ENCODE measurements around the gene DNAJC28. TPM values are rescaled to one million over a fixed set of nuclear protein-coding genes. Genes with fewer than 3 reads are reported as not detected.
"Not testable (repeated sequence)": the region's sequence is repeated elsewhere in the genome, so short reads cannot be mapped to it uniquely, and the experiment has no call there.

DNAJC28 gene
- total RNA-seq, 1 donor from 2014 or later, result 2.7 TPM

- TF ChIP-seq CTCF (conservative IDR thresholded peaks at IDR 0.05), result no peak
- Mint-ChIP-seq H3K9me3 (no peaks in the 10 kb centered on the region), H3K4me3 (no peak overlapping the region), H3K36me3 (ENCODE audit: low read depth) (peaks cover 6% of the 10 kb centered on the region), H3K4me1 (no peaks in the 10 kb centered on the region), H3K27me3 (ENCODE audit: low read depth) (no peaks in the 10 kb centered on the region), H3K27ac (ENCODE audit: unreplicated experiment) (no peak overlapping the region)
- no peak for DNase-seq (ENCODE audit: low read depth, low spot score)
Measured at GRCh38 chr21:33455686-33456446, 35.6 kb downstream of the DNAJC28 start.

GRCh38 chr21:33452362-33452761 lies 39.2 kb downstream of the DNAJC28 start:
- DNase-seq (ENCODE audit: low read depth, low spot score), result no peak
- Mint-ChIP-seq H3K4me3 (no peak overlapping the region), H3K4me1 (no peaks in the 10 kb centered on the region), H3K36me3 (ENCODE audit: low read depth) (peaks cover 6% of the 10 kb centered on the region), H3K27ac (ENCODE audit: unreplicated experiment) (no peak overlapping the region), H3K27me3 (ENCODE audit: low read depth) (no peaks in the 10 kb centered on the region), H3K9me3 (no peaks in the 10 kb centered on the region)
- no peak for TF ChIP-seq CTCF (conservative IDR thresholded peaks at IDR 0.05)

GRCh38 chr21:33451634-33452071 lies 39.9 kb downstream of the DNAJC28 start:
- Mint-ChIP-seq H3K36me3 (ENCODE audit: low read depth) (peaks cover 6% of the 10 kb centered on the region), H3K27me3 (ENCODE audit: low read depth) (no peaks in the 10 kb centered on the region), H3K4me3 (no peak overlapping the region), H3K9me3 (no peaks in the 10 kb centered on the region), H3K4me1 (no peaks in the 10 kb centered on the region), H3K27ac (ENCODE audit: unreplicated experiment) (no peak overlapping the region)
- TF ChIP-seq CTCF (conservative IDR thresholded peaks at IDR 0.05), result no peak
- no peak for DNase-seq (ENCODE audit: low read depth, low spot score)

- peaks cover 6% of the 10 kb centered on the region for H3K36me3 Mint-ChIP-seq (ENCODE audit: low read depth)
- no peaks in the 10 kb centered on the region for H3K9me3 Mint-ChIP-seq
- H3K4me1 Mint-ChIP-seq, result no peaks in the 10 kb centered on the region
- H3K27me3 Mint-ChIP-seq (ENCODE audit: low read depth), result no peaks in the 10 kb centered on the region
- H3K27ac Mint-ChIP-seq (ENCODE audit: unreplicated experiment), result no peak overlapping the region
- H3K4me3 Mint-ChIP-seq, result no peak overlapping the region
- no peak for TF ChIP-seq CTCF (conservative IDR thresholded peaks at IDR 0.05)
- no peak for DNase-seq (ENCODE audit: low read depth, low spot score)
Measured at GRCh38 chr21:33449616-33450015, 41.9 kb downstream of the DNAJC28 start.

- not testable (repeated sequence) for H3K36me3 Mint-ChIP-seq (ENCODE audit: low read depth); DNase-seq (ENCODE audit: low read depth, low spot score); H3K4me3 Mint-ChIP-seq; H3K27ac Mint-ChIP-seq (ENCODE audit: unreplicated experiment); H3K4me1 Mint-ChIP-seq; H3K9me3 Mint-ChIP-seq; H3K27me3 Mint-ChIP-seq (ENCODE audit: low read depth)
Measured at GRCh38 chr21:33446620-33447019, 44.9 kb downstream of the DNAJC28 start.

- H3K27me3 Mint-ChIP-seq (ENCODE audit: low read depth), result no peaks in the 10 kb centered on the region
- H3K4me3 Mint-ChIP-seq, result no peak overlapping the region
- no peaks in the 10 kb centered on the region for H3K36me3 Mint-ChIP-seq (ENCODE audit: low read depth)
- DNase-seq (ENCODE audit: low read depth, low spot score), result no peak
- no peak for TF ChIP-seq CTCF (conservative IDR thresholded peaks at IDR 0.05)
- no peak overlapping the region for H3K27ac Mint-ChIP-seq (ENCODE audit: unreplicated experiment)
- no peaks in the 10 kb centered on the region for H3K9me3 Mint-ChIP-seq
- H3K4me1 Mint-ChIP-seq, result no peaks in the 10 kb centered on the region
Measured at GRCh38 chr21:33444499-33444898, 47.0 kb downstream of the DNAJC28 start.
